ENCODE data around the gene IL20RB. TPM values are rescaled to one million over a fixed set of nuclear protein-coding genes. Genes with fewer than 3 reads are reported as not detected.

Gene IL20RB
- total and polyA plus RNA-seq, 2 donors (not counting 3 experiments of a cell fraction or from before 2014, with no cell fraction given), result 0.79 to 1.6 TPM

GRCh38 chr3:136913168-136913567 is 44.6 kb upstream of the IL20RB start:
- intact Hi-C loops (cut with micrococcal nuclease), result no loop called here
- H3K36me3 ChIP-seq (ENCODE audit: control insufficient read depth in 2 of 2, extremely low read depth in 1 of 2, insufficient read depth in 2 of 2, low read length in 2 of 2), result no peaks in the 10 kb centered on the region

GRCh38 chr3:136914739-136915138 is 43.0 kb upstream of the IL20RB start:
- H3K4me2 ChIP-seq (ENCODE audit: insufficient read depth, low read length), result no peak overlapping the region
- no peak overlapping the region for H3K27ac ChIP-seq (ENCODE audit: insufficient read depth, low read depth, low read length)
- no peak overlapping the region for H3K9ac ChIP-seq (replicated peaks; ENCODE audit: extremely low read depth, insufficient read depth, low read length)
- H3K4me1 ChIP-seq (ENCODE audit: control insufficient read depth, extremely low read depth, insufficient read depth, low read length), result peaks cover 25% of the 10 kb centered on the region
- no peak for FAIRE-seq
- intact Hi-C loops (cut with micrococcal nuclease) (no loop called here), dilution Hi-C loops (cut with MboI; ENCODE audit: extremely low pct_ligation_motif_present, low sequenced_read_pairs) (no loop called here)
- no peaks in the 10 kb centered on the region for H3K9me3 ChIP-seq (replicated peaks; ENCODE audit: control insufficient read depth, insufficient read depth, low read length)
- no peaks in the 10 kb centered on the region for H3K9me1 ChIP-seq (replicated peaks; ENCODE audit: control insufficient read depth, extremely low read depth, insufficient read depth, low read length)
- no peaks in the 10 kb centered on the region for H3K27me3 ChIP-seq (ENCODE audit: control insufficient read depth in 2 of 2, insufficient read depth in 2 of 2, low read length in 2 of 2)
- ChIA-PET POLR2A (no interaction called here), CTCF (no interaction called here)
- no peak overlapping the region for H3K4me3 ChIP-seq (replicated peaks in 1 of 3; ENCODE audit: insufficient read depth in 1 of 3, low read depth in 1 of 3, low read length in 3 of 3)
- no peak overlapping the region for H2AFZ ChIP-seq (ENCODE audit: low read depth, low read length)
- BruUV-seq (replicated peaks), result no TSS peak
- peaks cover 85% of the 10 kb centered on the region for H3K79me2 ChIP-seq (ENCODE audit: control insufficient read depth, insufficient read depth, low read length)
- no peak for TF ChIP-seq EZH2 (IDR thresholded peaks at IDR 0.05; ENCODE audit: borderline replicate concordance, low read depth, low read length, severe bottlenecking)
- TF ChIP-seq CTCF (IDR thresholded peaks at IDR 0.05; ENCODE audit: extremely low read depth in 1 of 2, insufficient read depth in 1 of 2, low read depth in 1 of 2, low read length in 2 of 2), result no peak
- no peak for TF ChIP-seq GATA2 (IDR thresholded peaks at IDR 0.05; ENCODE audit: insufficient read depth, insufficient read length, low read depth, low read length)
- TF ChIP-seq JUN (IDR thresholded peaks at IDR 0.05; ENCODE audit: borderline replicate concordance, insufficient read depth, insufficient read length, low read depth), result no peak
- TF ChIP-seq MYC (IDR thresholded peaks at IDR 0.05; ENCODE audit: low read depth, low read length), result no peak
- no peak for TF ChIP-seq POLR2A (IDR thresholded peaks at IDR 0.05; ENCODE audit: low read depth, low read length)
- no peak for TF ChIP-seq POLR2AphosphoS5 (IDR thresholded peaks at IDR 0.05; ENCODE audit: insufficient read depth, low read depth, low read length)
- TF ChIP-seq FOS (IDR thresholded peaks at IDR 0.05; ENCODE audit: borderline replicate concordance, insufficient read depth, low read length), result no peak
- TF ChIP-seq MAX (IDR thresholded peaks at IDR 0.05; ENCODE audit: insufficient read depth, insufficient read length), result no peak
- no peaks in the 10 kb centered on the region for H4K20me1 ChIP-seq (replicated peaks; ENCODE audit: control insufficient read depth, extremely low read depth, insufficient read depth, low read length)
- no peaks in the 10 kb centered on the region for H3K36me3 ChIP-seq (ENCODE audit: control insufficient read depth in 2 of 2, extremely low read depth in 1 of 2, insufficient read depth in 2 of 2, low read length in 2 of 2)
- no peak for DNase-seq (ENCODE audit: low read depth, low spot score)

More at GRCh38 chr3:136913168-136913567, 44.6 kb upstream of the IL20RB start:
- no peak for TF ChIP-seq JUN (IDR thresholded peaks at IDR 0.05; ENCODE audit: borderline replicate concordance, insufficient read depth, insufficient read length, low read depth)
- no peak for TF ChIP-seq POLR2A (IDR thresholded peaks at IDR 0.05; ENCODE audit: low read depth, low read length)
- TF ChIP-seq CTCF (IDR thresholded peaks at IDR 0.05; ENCODE audit: extremely low read depth in 1 of 2, insufficient read depth in 1 of 2, low read depth in 1 of 2, low read length in 2 of 2), result no peak
- FAIRE-seq (no peak), DNase-seq (ENCODE audit: low read depth, low spot score) (no peak)
- Histone ChIP-seq H3K9ac (replicated peaks; ENCODE audit: extremely low read depth, insufficient read depth, low read length) (no peak overlapping the region), H3K4me3 (replicated peaks in 1 of 3; ENCODE audit: insufficient read depth in 1 of 3, low read depth in 1 of 3, low read length in 3 of 3) (no peak overlapping the region), H3K9me1 (replicated peaks; ENCODE audit: control insufficient read depth, extremely low read depth, insufficient read depth, low read length) (no peaks in the 10 kb centered on the region), H3K4me1 (ENCODE audit: control insufficient read depth, extremely low read depth, insufficient read depth, low read length) (peaks cover 10% of the 10 kb centered on the region), H3K4me2 (ENCODE audit: insufficient read depth, low read length) (no peak overlapping the region), H3K79me2 (ENCODE audit: control insufficient read depth, insufficient read depth, low read length) (peaks cover 96% of the 10 kb centered on the region), H4K20me1 (replicated peaks; ENCODE audit: control insufficient read depth, extremely low read depth, insufficient read depth, low read length) (no peaks in the 10 kb centered on the region), H3K27ac (ENCODE audit: insufficient read depth, low read depth, low read length) (no peak overlapping the region), H3K9me3 (replicated peaks; ENCODE audit: control insufficient read depth, insufficient read depth, low read length) (no peaks in the 10 kb centered on the region), H2AFZ (ENCODE audit: low read depth, low read length) (no peak overlapping the region), H3K27me3 (ENCODE audit: control insufficient read depth in 2 of 2, insufficient read depth in 2 of 2, low read length in 2 of 2) (no peaks in the 10 kb centered on the region)
- no TSS peak for BruUV-seq (replicated peaks)
- dilution Hi-C loops (cut with MboI; ENCODE audit: extremely low pct_ligation_motif_present, low sequenced_read_pairs), result no loop called here
- ChIA-PET CTCF (no interaction called here), POLR2A (interaction anchor here (0.9 kb wide), 1 partner anchor 161 kb away, joined by 4 read pairs; the partner anchor contains the start of gene STAG1)

Data from endothelial cell of umbilical vein (primary cell).